Measurements from ENCODE around the gene SLC6A11. TPM values are rescaled to one million over a fixed set of nuclear protein-coding genes. Genes with fewer than 3 reads are reported as not detected.

Gene SLC6A11
- total RNA-seq, 1 experiment from 2014 or later = 1.5 TPM

DNA sequence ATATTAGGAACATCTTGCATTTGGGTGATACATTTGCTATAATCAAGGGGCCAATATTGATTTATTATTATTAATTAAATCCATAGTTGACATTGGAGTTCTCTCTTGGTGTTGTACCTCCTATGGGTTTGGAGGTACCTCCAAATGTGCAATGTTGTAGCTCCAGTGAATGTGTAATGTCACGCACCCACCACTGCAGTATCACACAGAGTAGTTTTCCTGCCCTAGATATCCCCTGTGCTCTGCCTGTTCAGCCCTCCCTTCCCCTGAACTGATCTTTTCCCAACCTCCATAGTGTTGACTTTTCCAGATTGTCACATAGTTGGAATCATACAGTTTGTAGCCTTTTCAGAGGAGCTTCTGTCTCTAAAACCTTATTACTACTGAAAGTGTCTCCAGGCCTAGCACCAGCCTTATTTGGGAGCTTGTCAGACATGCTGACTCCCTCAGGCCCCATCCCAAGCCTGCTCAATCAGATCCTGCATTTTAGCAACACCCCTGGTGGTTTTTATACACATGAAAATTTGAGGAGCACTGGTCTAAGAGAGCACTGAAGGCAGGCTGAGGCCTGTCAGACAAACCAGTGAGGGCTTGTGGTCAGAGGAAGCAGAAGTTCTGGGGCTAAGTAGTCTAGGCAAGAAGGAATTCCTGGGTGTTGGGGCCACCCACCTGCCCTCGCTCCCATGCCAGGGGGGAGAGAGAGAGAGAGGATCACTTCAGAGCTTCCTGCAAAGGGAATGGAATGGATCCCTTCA lies 73.4 kb downstream of the SLC6A11 start:
- no peaks in the 10 kb centered on the region for H3K79me1 ChIP-seq (ENCODE audit: insufficient read depth, low read depth, low read length, poor library complexity, severe bottlenecking)
- no peak overlapping the region for H2AK5ac ChIP-seq (ENCODE audit: insufficient read length, low read length)
- H4K5ac ChIP-seq (ENCODE audit: insufficient read length, low read depth, low read length) = no peak overlapping the region
- H3K4ac ChIP-seq (ENCODE audit: low read depth, low read length) = no peak overlapping the region
- TF ChIP-seq, protein P1, sequence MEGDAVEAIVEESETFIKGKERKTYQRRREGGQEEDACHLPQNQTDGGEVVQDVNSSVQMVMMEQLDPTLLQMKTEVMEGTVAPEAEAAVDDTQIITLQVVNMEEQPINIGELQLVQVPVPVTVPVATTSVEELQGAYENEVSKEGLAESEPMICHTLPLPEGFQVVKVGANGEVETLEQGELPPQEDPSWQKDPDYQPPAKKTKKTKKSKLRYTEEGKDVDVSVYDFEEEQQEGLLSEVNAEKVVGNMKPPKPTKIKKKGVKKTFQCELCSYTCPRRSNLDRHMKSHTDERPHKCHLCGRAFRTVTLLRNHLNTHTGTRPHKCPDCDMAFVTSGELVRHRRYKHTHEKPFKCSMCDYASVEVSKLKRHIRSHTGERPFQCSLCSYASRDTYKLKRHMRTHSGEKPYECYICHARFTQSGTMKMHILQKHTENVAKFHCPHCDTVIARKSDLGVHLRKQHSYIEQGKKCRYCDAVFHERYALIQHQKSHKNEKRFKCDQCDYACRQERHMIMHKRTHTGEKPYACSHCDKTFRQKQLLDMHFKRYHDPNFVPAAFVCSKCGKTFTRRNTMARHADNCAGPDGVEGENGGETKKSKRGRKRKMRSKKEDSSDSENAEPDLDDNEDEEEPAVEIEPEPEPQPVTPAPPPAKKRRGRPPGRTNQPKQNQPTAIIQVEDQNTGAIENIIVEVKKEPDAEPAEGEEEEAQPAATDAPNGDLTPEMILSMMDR (conservative IDR thresholded peaks at IDR 0.05) = no peak
- Mint-ChIP-seq H3K4me1 (no peaks in the 10 kb centered on the region), H3K4me3 (no peak overlapping the region), H3K36me3 (ENCODE audit: insufficient read depth in 1 of 3, low read depth in 3 of 3) (no peaks in the 10 kb centered on the region; a peak in 1 of 7 replicates), H3K27me3 (ENCODE audit: low read depth) (peaks cover 82% of the 10 kb centered on the region), H3K9me3 (peaks cover 3 to 5% of the 10 kb centered on the region in 2 experiments; a peak in 3 of 5 replicates), H3K27ac (no peak overlapping the region)
- H2BK12ac ChIP-seq (ENCODE audit: insufficient read length, low read depth, low read length) = no peak overlapping the region
- H3T11ph ChIP-seq (ENCODE audit: low read length) = no peak overlapping the region
- H2BK120ac ChIP-seq (ENCODE audit: low read depth, low read length, poor library complexity, severe bottlenecking) = no peak overlapping the region
- no peak overlapping the region for H2BK15ac ChIP-seq (ENCODE audit: low read depth, low read length)
- H3K9me3 ChIP-seq (ENCODE audit: control insufficient read depth, low read depth, low read length) = no peaks in the 10 kb centered on the region
- no peak overlapping the region for H3K27ac ChIP-seq (ENCODE audit: insufficient read length, low read depth, low read length)
- H4K20me1 ChIP-seq (ENCODE audit: control insufficient read depth, insufficient read depth, insufficient read length) = no peaks in the 10 kb centered on the region
- no peak overlapping the region for H4K91ac ChIP-seq (ENCODE audit: insufficient read length, low read depth, low read length)
- H3K4me2 ChIP-seq (ENCODE audit: insufficient read depth, insufficient read length, low read length) = no peak overlapping the region
- H3K23me2 ChIP-seq (ENCODE audit: insufficient read length, low read depth, low read length, poor library complexity, severe bottlenecking) = no peaks in the 10 kb centered on the region
- H3K27me3 ChIP-seq (ENCODE audit: insufficient read depth, low read length) = no peaks in the 10 kb centered on the region
- no peaks in the 10 kb centered on the region for H3K4me1 ChIP-seq (ENCODE audit: insufficient read depth, low read length)
- H2AFZ ChIP-seq (ENCODE audit: low read length) = no peak overlapping the region
- H3K18ac ChIP-seq (ENCODE audit: insufficient read length, low read depth, low read length) = no peak overlapping the region
- no CpG with 5 or more reads among the region's 2 CpGs for WGBS (ENCODE audit: extremely low coverage, insufficient read length, low lambda C conversion rate)
- H3K14ac ChIP-seq (ENCODE audit: insufficient read depth, low read length) = no peak overlapping the region
- no peak overlapping the region for H2BK5ac ChIP-seq (ENCODE audit: insufficient read length, low read length)
- H3K9ac ChIP-seq (ENCODE audit: extremely low read depth, insufficient read length, low read length) = no peak overlapping the region
- no peaks in the 10 kb centered on the region for H3K79me2 ChIP-seq (ENCODE audit: insufficient read depth, low read length)
- no peak overlapping the region for H2BK20ac ChIP-seq (ENCODE audit: low read depth, low read length, poor library complexity, severe bottlenecking)
- H3K23ac ChIP-seq (ENCODE audit: insufficient read length, low read depth, low read length) = no peak overlapping the region
- H4K8ac ChIP-seq (replicated peaks; ENCODE audit: insufficient read length, low read depth, low read length) = no peak overlapping the region
- no peak for DNase-seq
- no peak overlapping the region for H3K56ac ChIP-seq (ENCODE audit: insufficient read length, low read depth, low read length)
